Body of pancreas (tissue), 4 donors: Measurements from ENCODE around the gene ATXN7. TPM values are rescaled to one million over a fixed set of nuclear protein-coding genes. Genes with fewer than 3 reads are reported as not detected.

Source experiments
- ATAC-seq: fragments of 150-250 bp; one replicate; pipeline ENCODE4 v1.9.1; 2016
- DNase-seq, 4 donors: peaks; one replicate each; pipeline ENCODE4 v3.0.0-alpha.2; 2019
- H3K27ac ChIP-seq, 4 donors: fragments of 200-600 bp; sonication (generic); 1 replicate in 3 of 4; 2 replicates in 1 of 4; pipeline versions ENCODE4 v1.5.1 to v1.6.1; 2016 to 2019; ENCODE audit warnings: mild to moderate bottlenecking in 1 of 4, mixed read lengths in 1 of 4, moderate library complexity in 1 of 4
- H3K27me3 ChIP-seq, 2 donors: fragments of 200-600 bp; sonication (generic); one replicate each; pipeline ENCODE4 v1.6.0; 2016; ENCODE audit warnings: mild to moderate bottlenecking in 1 of 2
- H3K36me3 ChIP-seq, 2 donors: fragments of 200-600 bp; sonication (generic); replicated peaks in 1 of 2; 2 replicates each; pipeline ENCODE4 v1.5.1; 2016; ENCODE audit warnings: low read depth in 2 of 2; ENCODE audit not compliant: insufficient read depth in 1 of 2
- H3K4me1 ChIP-seq: fragments of 200-600 bp; sonication (generic); one replicate; pipeline ENCODE4 v1.6.0; 2016
- H3K4me3 ChIP-seq, 2 donors: fragments of 200-600 bp; sonication (generic); 1 replicate in 1 of 2; 2 replicates in 1 of 2; pipeline ENCODE4 v1.5.1; 2016 to 2019
- H3K9me3 ChIP-seq, 3 donors: fragments of 200-600 bp; sonication (generic); 1 replicate in 2 of 3; 2 replicates in 1 of 3; pipeline ENCODE4 v1.5.1; 2016
- POLR2A ChIP-seq, 3 donors: fragments of 450-650 bp; IDR thresholded peaks; one replicate each; pipeline ENCODE4 v1.6.1; 2016; ENCODE audit warnings: antibody characterized with exemption in 3 of 3, mild to moderate bottlenecking in 2 of 3
- WGBS, 2 donors: methylation state at CpG; one replicate each; pipeline ENCODE4 v1.1.5; 2017; 5-methylcytosine and 5-hydroxymethylcytosine counted together
- intact Hi-C: fragments of 100-400 bp; cut with DNase I; formaldehyde crosslinking; loops from one replicate; pipeline ENCODE4 v1.15.1; 2023
- total RNA-seq, 2 donors: library from RNA; depleted of rRNA; stranded (reverse); fragments of >200 nt; gene quantifications; one replicate each; pipeline ENCODE4 v1.1.0, GENCODE V29; 2016
- TF ChIP-seq, protein P1 (sequence below), 7 experiments: fragments of 450-650 bp in 4 of 7; fragments of 200-600 bp in 3 of 7; sonication (generic) in 3 of 7; IDR thresholded peaks; one replicate each; pipeline ENCODE4 v1.5.1; 2016 to 2019; ENCODE audit warnings: antibody characterized with exemption in 7 of 7

Gene ATXN7
- total RNA-seq, 2 donors from 2014 or later: 36.3 to 43.8 TPM

DNA sequence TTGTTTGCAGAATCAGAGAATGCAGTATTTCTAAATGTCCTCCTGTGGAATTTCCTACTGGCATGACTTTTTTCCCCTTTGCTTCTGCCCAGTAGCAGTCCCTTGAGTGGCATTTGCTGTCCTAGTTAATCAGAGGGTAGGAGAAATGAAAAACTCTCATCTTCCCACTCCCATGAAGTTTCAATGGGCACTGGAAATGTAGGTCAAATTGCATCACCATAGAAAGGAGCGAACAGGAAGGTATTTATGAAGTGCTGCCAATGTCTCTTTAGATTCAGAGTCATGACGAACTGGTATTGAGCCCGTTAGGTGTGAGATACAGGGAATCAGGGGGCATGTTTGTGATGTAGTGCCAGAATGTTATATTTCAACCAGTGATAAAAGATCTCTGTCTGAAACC lies 23.2 kb downstream of the ATXN7 start:
- DNase-seq (no peak), ATAC-seq (peak; percentile 38)
- Histone ChIP-seq H3K4me3 (no peak overlapping the region), H3K4me1 (peaks cover 8% of the 10 kb centered on the region), H3K27ac (no peak overlapping the region), H3K9me3 (no peaks in the 10 kb centered on the region), H3K27me3 (no peaks in the 10 kb centered on the region), H3K36me3 (no peaks in the 10 kb centered on the region)
- TF ChIP-seq POLR2A (IDR thresholded peaks at IDR 0.05): no peak
- TF ChIP-seq, protein P1, sequence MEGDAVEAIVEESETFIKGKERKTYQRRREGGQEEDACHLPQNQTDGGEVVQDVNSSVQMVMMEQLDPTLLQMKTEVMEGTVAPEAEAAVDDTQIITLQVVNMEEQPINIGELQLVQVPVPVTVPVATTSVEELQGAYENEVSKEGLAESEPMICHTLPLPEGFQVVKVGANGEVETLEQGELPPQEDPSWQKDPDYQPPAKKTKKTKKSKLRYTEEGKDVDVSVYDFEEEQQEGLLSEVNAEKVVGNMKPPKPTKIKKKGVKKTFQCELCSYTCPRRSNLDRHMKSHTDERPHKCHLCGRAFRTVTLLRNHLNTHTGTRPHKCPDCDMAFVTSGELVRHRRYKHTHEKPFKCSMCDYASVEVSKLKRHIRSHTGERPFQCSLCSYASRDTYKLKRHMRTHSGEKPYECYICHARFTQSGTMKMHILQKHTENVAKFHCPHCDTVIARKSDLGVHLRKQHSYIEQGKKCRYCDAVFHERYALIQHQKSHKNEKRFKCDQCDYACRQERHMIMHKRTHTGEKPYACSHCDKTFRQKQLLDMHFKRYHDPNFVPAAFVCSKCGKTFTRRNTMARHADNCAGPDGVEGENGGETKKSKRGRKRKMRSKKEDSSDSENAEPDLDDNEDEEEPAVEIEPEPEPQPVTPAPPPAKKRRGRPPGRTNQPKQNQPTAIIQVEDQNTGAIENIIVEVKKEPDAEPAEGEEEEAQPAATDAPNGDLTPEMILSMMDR (IDR thresholded peaks at IDR 0.05): no peak
- 42 to 43% methylated on average over 3 of the region's 3 CpGs for WGBS, 2 donors
- intact Hi-C loops: no loop called here

DNA sequence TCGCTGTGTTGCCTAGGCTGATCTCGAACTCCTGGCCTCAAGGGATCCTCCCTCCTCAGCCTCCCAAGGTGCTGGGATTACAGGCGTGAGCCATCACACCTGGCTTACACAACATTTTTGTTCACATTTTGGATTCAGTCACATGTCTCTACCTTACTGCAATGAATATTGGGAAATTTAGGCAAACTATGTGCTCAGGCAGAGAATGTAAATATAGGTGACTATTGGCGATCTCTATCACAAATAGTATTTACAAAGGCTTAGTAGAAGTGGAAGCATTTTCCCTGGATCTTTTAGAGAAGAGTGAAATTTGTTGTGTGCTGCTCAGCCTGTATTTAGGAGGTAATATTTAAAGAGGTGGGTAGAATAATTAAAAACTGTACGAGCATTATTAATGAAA lies 27.9 kb downstream of the ATXN7 start:
- Histone ChIP-seq H3K9me3 (no peaks in the 10 kb centered on the region), H3K4me3 (no peak overlapping the region), H3K36me3 (no peaks in the 10 kb centered on the region), H3K4me1 (peaks cover 19% of the 10 kb centered on the region), H3K27me3 (no peaks in the 10 kb centered on the region), H3K27ac (no peak overlapping the region)
- TF ChIP-seq POLR2A (IDR thresholded peaks at IDR 0.05): no peak
- TF ChIP-seq, protein P1 (IDR thresholded peaks at IDR 0.05): no peak
- DNase-seq (no peak), ATAC-seq (no peak)
- intact Hi-C loops: no loop called here
- 79 to 90% methylated on average over 5 of the region's 5 CpGs for WGBS, 2 donors

DNA sequence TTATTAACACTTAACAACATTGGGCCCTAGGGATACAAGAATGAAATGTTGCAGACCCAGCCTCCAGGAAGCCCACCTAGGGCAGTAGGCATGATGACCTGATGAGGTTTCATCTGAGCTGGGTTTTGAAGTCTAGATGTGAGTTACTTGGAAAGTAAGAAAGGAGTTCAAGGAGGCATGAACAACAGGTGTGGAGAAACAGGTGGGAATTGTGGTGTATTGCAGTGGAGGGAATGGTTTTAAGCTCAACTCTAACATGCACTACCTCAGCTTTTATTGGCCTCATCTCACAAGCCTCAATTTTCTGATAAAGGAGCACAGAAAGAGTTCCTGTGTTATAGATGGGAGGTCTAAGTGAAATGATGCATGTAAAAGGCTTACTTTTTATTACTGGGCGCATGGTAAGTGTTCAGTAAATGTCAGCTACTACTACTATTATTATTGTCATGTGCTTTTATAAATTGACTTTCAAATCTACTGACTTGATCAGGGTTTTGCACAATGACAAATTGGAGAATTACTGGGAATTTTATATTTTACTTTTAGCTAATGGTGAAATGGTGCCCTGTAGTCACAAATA lies 29.2 kb downstream of the ATXN7 start:
- no peak overlapping the region for H3K27ac ChIP-seq
- no peaks in the 10 kb centered on the region for H3K9me3 ChIP-seq
- no peak for DNase-seq
- peaks cover 15% of the 10 kb centered on the region for H3K4me1 ChIP-seq
- H3K36me3 ChIP-seq: no peaks in the 10 kb centered on the region
- 90 to 93% methylated on average over 1 of the region's 1 CpG for WGBS, 2 donors
- H3K27me3 ChIP-seq: no peaks in the 10 kb centered on the region
- intact Hi-C loops: no loop called here
- no peak for ATAC-seq
- TF ChIP-seq, protein P1 (IDR thresholded peaks at IDR 0.05): no peak
- no peak for TF ChIP-seq POLR2A (IDR thresholded peaks at IDR 0.05)
- H3K4me3 ChIP-seq: no peak overlapping the region

DNA sequence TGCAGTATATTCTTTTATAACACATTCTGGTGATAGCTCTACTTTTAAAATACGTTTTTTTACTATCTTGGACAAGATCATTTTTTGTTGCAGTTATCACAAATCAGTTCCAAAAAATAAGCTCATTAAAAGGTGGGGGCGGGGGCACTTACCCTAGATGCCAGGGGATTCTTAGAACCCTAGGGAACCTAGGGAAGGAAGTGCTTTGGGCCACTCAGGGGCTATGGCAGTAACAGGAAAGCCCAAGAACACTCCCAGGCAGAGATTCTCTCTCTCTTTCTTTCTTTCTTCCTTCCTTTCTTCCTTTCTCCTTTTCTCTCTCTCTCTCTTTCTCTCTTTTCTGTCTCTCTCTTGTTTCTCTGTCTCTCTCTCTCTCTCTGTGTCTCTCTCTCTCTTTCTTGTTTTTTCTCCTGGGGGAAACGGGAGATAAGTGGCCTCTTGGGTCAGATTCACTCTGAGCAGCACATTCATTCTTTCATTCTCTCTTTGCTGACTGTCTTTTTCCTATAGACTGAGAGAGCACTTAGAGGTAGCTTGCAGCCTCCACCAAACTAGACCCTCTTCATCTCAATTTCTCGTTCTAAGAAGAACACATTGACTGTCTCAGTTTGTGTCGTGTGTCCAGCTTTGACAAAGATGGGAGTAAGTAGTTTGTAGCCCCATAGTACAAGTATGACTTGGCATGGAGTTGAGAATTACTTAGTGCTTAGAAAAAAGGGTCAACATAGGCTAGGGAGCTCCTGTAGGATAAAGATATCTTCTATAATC lies 31.9 kb downstream of the ATXN7 start:
- Histone ChIP-seq H3K4me1 (peaks cover 15% of the 10 kb centered on the region), H3K27ac (no peak overlapping the region), H3K4me3 (no peak overlapping the region), H3K27me3 (no peaks in the 10 kb centered on the region), H3K9me3 (no peaks in the 10 kb centered on the region), H3K36me3 (no peaks in the 10 kb centered on the region)
- ATAC-seq (no peak), DNase-seq (no peak)
- 75 to 80% methylated on average over 5 of the region's 5 CpGs for WGBS, 2 donors
- intact Hi-C loops: no loop called here
- TF ChIP-seq, protein P1 (IDR thresholded peaks at IDR 0.05): no peak
- no peak for TF ChIP-seq POLR2A (IDR thresholded peaks at IDR 0.05)
